Erythroblast (primary cell): ENCODE results near the gene KLF13.

ENCODE experiments used
- DNase-seq, 2 experiments: peaks; one replicate each; lab custom pipeline; 2025; lab: John Stamatoyannopoulos, UW
- GATA1 ChIP-seq: IDR thresholded peaks from 2 replicates; pipeline ENCODE4 v1.6.1; 2011; ENCODE audit warnings: low read depth, mild to moderate bottlenecking, control low read depth, low read length, moderate library complexity
- POLR2A ChIP-seq: IDR thresholded peaks from 2 replicates; pipeline ENCODE4 v1.6.1; 2011; ENCODE audit warnings: mild to moderate bottlenecking, low read length

The KLF13 gene

GRCh38 chr15:31369727-31370126 lies 43.1 kb downstream of the KLF13 start:
- TF ChIP-seq POLR2A (no peak), GATA1 (no peak)

GRCh38 chr15:31371520-31372240 lies 45.0 kb downstream of the KLF13 start:
- no peak for TF ChIP-seq POLR2A
- DNase-seq, result no peak

More at GRCh38 chr15:31369727-31370126, 43.1 kb downstream of the KLF13 start:
- no peak for DNase-seq

GRCh38 chr15:31372635-31373091 lies 46.0 kb downstream of the KLF13 start:
- no peak for DNase-seq
- TF ChIP-seq POLR2A (no peak), GATA1 (no peak)

GRCh38 chr15:31373096-31373865 lies 46.6 kb downstream of the KLF13 start:
- no peak for DNase-seq
- TF ChIP-seq GATA1 (no peak), POLR2A (no peak)

GRCh38 chr15:31373970-31374369 lies 47.3 kb downstream of the KLF13 start:
- no peak for DNase-seq
- no peak for TF ChIP-seq GATA1
- no peak for TF ChIP-seq POLR2A

- DNase-seq, result no peak
- TF ChIP-seq POLR2A (no peak), GATA1 (no peak)
Observed at GRCh38 chr15:31374489-31374888, 47.9 kb downstream of the KLF13 start.

GRCh38 chr15:31374986-31375385 lies 48.4 kb downstream of the KLF13 start:
- TF ChIP-seq POLR2A, result no peak
- TF ChIP-seq GATA1, result no peak
- no peak for DNase-seq

GRCh38 chr15:31375772-31376171 lies 49.1 kb downstream of the KLF13 start:
- DNase-seq, result no peak
- no peak for TF ChIP-seq POLR2A
- TF ChIP-seq GATA1, result no peak

GRCh38 chr15:31376511-31376910 lies 49.9 kb downstream of the KLF13 start:
- TF ChIP-seq POLR2A (no peak), GATA1 (no peak)
- DNase-seq, result no peak

GRCh38 chr15:31377030-31377429 lies 50.4 kb downstream of the KLF13 start:
- DNase-seq, result no peak
- TF ChIP-seq POLR2A, result no peak
- TF ChIP-seq GATA1, result no peak

GRCh38 chr15:31378363-31378903 lies 51.8 kb downstream of the KLF13 start:
- TF ChIP-seq GATA1, result no peak
- no peak for TF ChIP-seq POLR2A
- DNase-seq, result no peak

- DNase-seq, result no peak
- TF ChIP-seq POLR2A (no peak), GATA1 (no peak)
Observed at GRCh38 chr15:31379042-31379441, 52.4 kb downstream of the KLF13 start.

- no peak for DNase-seq
- TF ChIP-seq POLR2A, result no peak
- TF ChIP-seq GATA1, result no peak
Observed at GRCh38 chr15:31379577-31379976, 52.9 kb downstream of the KLF13 start.
